ENCODE data around the gene LRP3. TPM values are rescaled to one million over a fixed set of nuclear protein-coding genes. Genes with fewer than 3 reads are reported as not detected.
A peak's percentile ranks its signal among the peaks of the same experiment; 100 is the strongest.
"Not testable (repeated sequence)": the region's sequence is repeated elsewhere in the genome, so short reads cannot be mapped to it uniquely, and the experiment has no call there.

The LRP3 gene
- total RNA-seq, 1 donor, result 33.2 TPM

GRCh38 chr19:33219261-33219815 lies 25.2 kb downstream of the LRP3 start:
- peak; percentile 9 for TF ChIP-seq CTCF (IDR thresholded peaks at IDR 0.05; ENCODE audit: insufficient read depth, low read length)
- no peak overlapping the region for H3K4me3 ChIP-seq (ENCODE audit: low read depth, low read length)
- no peak for DNase-seq (ENCODE audit: low read depth)

- no peak for TF ChIP-seq CTCF (IDR thresholded peaks at IDR 0.05; ENCODE audit: insufficient read depth, low read length)
- no peak for DNase-seq (ENCODE audit: low read depth)
- H3K4me3 ChIP-seq (ENCODE audit: low read depth, low read length), result no peak overlapping the region
Measured at GRCh38 chr19:33220115-33220514, 26.0 kb downstream of the LRP3 start.

- DNase-seq (ENCODE audit: low read depth), result no peak
- no peak overlapping the region for H3K4me3 ChIP-seq (ENCODE audit: low read depth, low read length)
- no peak for TF ChIP-seq CTCF (IDR thresholded peaks at IDR 0.05; ENCODE audit: insufficient read depth, low read length)
Measured at GRCh38 chr19:33220735-33221134, 26.6 kb downstream of the LRP3 start.

GRCh38 chr19:33221638-33222037 lies 27.5 kb downstream of the LRP3 start:
- no peak for TF ChIP-seq CTCF (IDR thresholded peaks at IDR 0.05; ENCODE audit: insufficient read depth, low read length)
- no peak overlapping the region for H3K4me3 ChIP-seq (ENCODE audit: low read depth, low read length)
- no peak for DNase-seq (ENCODE audit: low read depth)

- DNase-seq (ENCODE audit: low read depth); H3K4me3 ChIP-seq (ENCODE audit: low read depth, low read length): not testable (repeated sequence)
Measured at GRCh38 chr19:33222255-33222654, 28.1 kb downstream of the LRP3 start.

- DNase-seq (ENCODE audit: low read depth), result no peak
- no peak overlapping the region for H3K4me3 ChIP-seq (ENCODE audit: low read depth, low read length)
Measured at GRCh38 chr19:33224694-33225457, 30.7 kb downstream of the LRP3 start.

More at GRCh38 chr19:33224694-33225457, 30.7 kb downstream of the LRP3 start:
- no peak for TF ChIP-seq CTCF (IDR thresholded peaks at IDR 0.05; ENCODE audit: insufficient read depth, low read length)

All from fibroblast of the aortic adventitia (primary cell).